GM12874 (cell line): ENCODE results near the gene CDR2.

ENCODE experiments used
- CTCF ChIP-seq: IDR thresholded peaks from 2 replicates; pipeline ENCODE4 v1.5.1; 2011; ENCODE audit warnings: low read depth, mild to moderate bottlenecking, control low read depth, low read length, moderate library complexity; ENCODE audit not compliant: insufficient read depth

Gene CDR2

DNA sequence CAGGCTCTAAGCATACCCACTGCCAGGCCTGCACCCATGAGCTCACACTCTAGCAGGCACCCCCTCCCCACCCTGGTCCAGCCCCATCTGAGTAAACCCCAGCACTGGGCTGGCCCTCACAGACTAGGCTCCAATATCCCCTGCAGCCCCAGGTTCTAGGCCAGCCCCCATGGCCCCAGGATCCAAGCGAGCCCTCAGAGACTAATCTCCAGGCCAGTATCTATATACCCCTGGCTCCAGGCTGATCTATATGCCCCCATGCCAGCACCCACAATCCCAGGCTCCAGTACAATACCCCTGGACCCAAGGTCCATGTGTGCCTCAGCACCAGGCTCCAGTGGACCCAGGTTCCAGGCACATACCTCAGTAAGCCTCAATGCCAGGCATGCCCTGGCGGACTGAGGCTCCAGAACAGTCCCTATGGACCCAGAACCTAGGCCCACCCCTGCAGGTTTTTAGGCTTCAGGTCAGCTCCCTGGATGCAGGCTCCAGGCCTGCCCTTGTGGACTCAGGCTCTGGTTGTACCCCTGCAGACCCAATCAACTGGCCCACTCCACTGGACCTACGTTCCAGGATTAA is 38.7 kb downstream of the CDR2 start:
- TF ChIP-seq CTCF, result no peak

GRCh38 chr16:22333457-22333994 is 40.9 kb downstream of the CDR2 start:
- no peak for TF ChIP-seq CTCF

GRCh38 chr16:22330326-22330725 is 44.1 kb downstream of the CDR2 start:
- no peak for TF ChIP-seq CTCF

DNA sequence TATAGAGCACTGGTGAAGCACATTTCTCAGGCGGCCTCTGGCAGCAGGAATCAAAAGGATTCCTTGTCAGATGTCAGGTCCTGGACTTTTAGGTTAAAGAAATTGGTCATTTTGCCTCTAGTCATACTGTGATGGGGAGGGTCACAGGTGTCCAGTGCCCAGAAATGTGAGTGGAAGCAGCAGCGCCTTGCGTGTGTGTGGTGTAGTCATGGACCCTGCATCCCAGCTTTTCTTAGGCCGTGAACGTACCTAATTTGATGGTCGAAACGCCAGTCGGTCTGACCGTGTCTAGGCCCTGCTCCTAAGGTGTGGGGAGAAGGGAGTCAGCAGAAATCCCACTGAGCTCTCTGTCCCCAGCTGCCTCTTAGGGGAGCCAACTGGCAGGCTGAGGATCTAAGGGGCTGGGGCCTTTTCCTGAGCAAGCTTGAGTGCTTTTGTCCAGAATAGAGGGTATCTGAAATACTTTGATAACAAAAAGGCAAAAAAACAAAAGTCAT is 45.2 kb downstream of the CDR2 start:
- no peak for TF ChIP-seq CTCF

- no peak for TF ChIP-seq CTCF
Measured at GRCh38 chr16:22328081-22328725, 46.2 kb downstream of the CDR2 start.

DNA sequence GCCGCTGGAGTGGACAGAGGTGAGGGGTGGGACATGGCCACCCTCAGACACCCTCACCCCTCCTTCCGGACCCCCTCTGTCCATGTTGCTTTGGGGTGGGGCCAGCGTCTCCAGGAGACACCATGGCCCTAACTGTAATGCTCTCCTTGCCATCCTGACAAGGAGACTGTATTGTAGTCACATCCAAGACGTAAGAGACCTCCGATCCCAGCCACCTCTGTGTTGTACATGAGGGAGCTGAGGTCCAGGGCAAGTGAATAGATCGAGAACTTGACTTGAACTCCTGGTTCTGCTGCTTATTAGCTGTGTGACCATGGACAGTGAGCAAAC is 47.0 kb downstream of the CDR2 start:
- no peak for TF ChIP-seq CTCF

DNA sequence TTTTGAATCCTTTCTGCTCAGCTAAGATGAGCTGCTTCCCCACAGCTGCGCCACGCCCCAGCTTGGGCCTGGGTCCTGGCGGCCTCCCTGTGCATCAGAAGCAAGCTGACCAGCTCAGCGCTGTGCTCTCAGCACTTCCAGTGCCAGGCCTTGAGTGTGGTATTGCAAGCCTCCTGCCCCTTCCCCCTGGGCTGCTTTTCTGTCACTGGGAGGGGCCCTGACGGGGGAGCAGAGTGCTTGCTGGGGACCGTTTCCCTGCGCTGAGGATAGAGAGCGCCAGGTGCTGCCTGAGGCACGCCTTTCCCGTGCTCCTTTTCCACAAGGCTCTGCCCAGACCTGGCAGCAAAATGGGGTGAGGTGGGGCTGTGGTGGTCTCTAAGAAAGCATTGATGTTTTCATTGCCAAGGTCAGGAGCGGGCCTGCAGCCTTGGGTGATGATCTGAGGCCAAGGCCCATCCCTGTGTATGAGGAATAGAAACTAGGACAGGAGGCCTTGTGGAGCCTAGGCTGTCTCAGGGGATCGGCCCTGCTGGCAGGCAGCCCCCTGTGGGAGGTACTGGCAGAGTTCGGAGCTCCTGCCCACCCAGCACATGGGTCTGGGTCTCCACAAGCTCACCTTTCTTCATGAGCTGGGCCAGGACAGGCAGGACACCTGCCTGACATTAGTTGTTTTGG is 47.5 kb downstream of the CDR2 start:
- TF ChIP-seq CTCF, result no peak
